Measurements from ENCODE around the gene SLC10A6. TPM values are rescaled to one million over a fixed set of nuclear protein-coding genes. Genes with fewer than 3 reads are reported as not detected.

Gene SLC10A6
- total and polyA plus RNA-seq, 9 of the 15 experiments (the other 6 are each of a cell fraction or from before 2014, with no cell fraction given), result not detected

GRCh38 chr4:86872135-86872534 is 23.0 kb upstream of the SLC10A6 start (continued):
- no peak for TF ChIP-seq ZFP91 (CRISPR knock-in tag; IDR thresholded peaks at IDR 0.05)
- no peak for TF ChIP-seq BRF1 (IDR thresholded peaks at IDR 0.05; ENCODE audit: borderline replicate concordance, extremely low read depth, insufficient read length)
- TF ChIP-seq JUND (IDR thresholded peaks at IDR 0.05; ENCODE audit: borderline replicate concordance, low read depth, low read length), result no peak
- no peak for TF ChIP-seq JUND (tag; IDR thresholded peaks at IDR 0.05; ENCODE audit: borderline replicate concordance, low read depth, low read length)
- no peak for TF ChIP-seq NFE2L1 (tag; IDR thresholded peaks at IDR 0.05; ENCODE audit: borderline replicate concordance, low read depth)
- no peak for TF ChIP-seq SUPT5H (IDR thresholded peaks at IDR 0.05)
- TF ChIP-seq C11orf30 (IDR thresholded peaks at IDR 0.05; ENCODE audit: low read depth), result no peak

GRCh38 chr4:86870442-86871069 is 21.4 kb upstream of the SLC10A6 start:
- Histone ChIP-seq H3K79me2 (ENCODE audit: control insufficient read depth, insufficient read depth, low read length) (no peaks in the 10 kb centered on the region), H3K27ac (ENCODE audit: extremely low read depth, low read depth, low read length) (no peak overlapping the region), H3K4me1 (replicated peaks in 1 of 2; ENCODE audit: control insufficient read depth in 2 of 2, insufficient read depth in 2 of 2, low read length in 2 of 2) (no peaks in the 10 kb centered on the region), H2AFZ (ENCODE audit: low read depth, low read length) (no peak overlapping the region), H3K4me3 (no peak overlapping the region), H3K27me3 (ENCODE audit: control insufficient read depth in 2 of 2, insufficient read depth in 2 of 2, low read length in 2 of 2) (peaks cover 3 to 6% of the 10 kb centered on the region in 2 experiments; a peak in 2 of 5 replicates), H3K9me3 (replicated peaks; ENCODE audit: control insufficient read depth, insufficient read depth, low read depth, low read length) (no peaks in the 10 kb centered on the region), H3K4me2 (ENCODE audit: insufficient read depth, low read length) (no peak overlapping the region), H4K20me1 (replicated peaks; ENCODE audit: control insufficient read depth, insufficient read depth, low read length) (no peaks in the 10 kb centered on the region), H3K9ac (ENCODE audit: insufficient read depth in 1 of 2, low read depth in 2 of 2, low read length in 2 of 2) (no peak overlapping the region), H3K36me3 (ENCODE audit: control insufficient read depth, insufficient read depth, low read length) (no peaks in the 10 kb centered on the region), H3K9me1 (ENCODE audit: control insufficient read depth, insufficient read depth, low read length) (no peaks in the 10 kb centered on the region)
- intact Hi-C loops (cut with micrococcal nuclease), result no loop called here
- ChIA-PET CTCF (ENCODE audit: low intra/inter-chr PET ratio) (no interaction called here), POLR2A (no interaction called here)
- WGBS (ENCODE audit: insufficient coverage, low coverage, missing lambda C conversion rate), result 1% methylated on average over 9 of the region's 9 CpGs
- no peak for FAIRE-seq
- BruUV-seq (replicated peaks), result no TSS peak
- no peak for ATAC-seq
- DNase-seq (ENCODE audit: extremely low read depth in 1 of 4, low spot score in 3 of 4), result no peak
- in situ Hi-C loops (cut with MboI), result no loop called here
- no peak for TF ChIP-seq ETV1 (tag; conservative IDR thresholded peaks at IDR 0.05; ENCODE audit: low read depth)
- no peak for TF ChIP-seq RAD51 (IDR thresholded peaks at IDR 0.05; ENCODE audit: borderline replicate concordance, low read depth)
- TF ChIP-seq ARID1B (IDR thresholded peaks at IDR 0.05), result no peak
- TF ChIP-seq POU5F1 (IDR thresholded peaks at IDR 0.05; ENCODE audit: borderline replicate concordance, low read depth, low read length, partially characterized antibody), result no peak
- no peak for TF ChIP-seq KAT8 (IDR thresholded peaks at IDR 0.05; ENCODE audit: low read depth)
- no peak for TF ChIP-seq CCAR2 (IDR thresholded peaks at IDR 0.05; ENCODE audit: low read depth, low read length)
- TF ChIP-seq BDP1 (IDR thresholded peaks at IDR 0.05; ENCODE audit: insufficient read depth, insufficient read length), result no peak
- TF ChIP-seq MCM7 (IDR thresholded peaks at IDR 0.05), result no peak
- TF ChIP-seq ZNF23 (CRISPR knock-in tag; IDR thresholded peaks at IDR 0.05), result no peak
- TF ChIP-seq FOXP4 (CRISPR knock-in tag; IDR thresholded peaks at IDR 0.05; ENCODE audit: borderline replicate concordance), result no peak
- no peak for TF ChIP-seq ZKSCAN8 (CRISPR knock-in tag; IDR thresholded peaks at IDR 0.05)
- no peak for TF ChIP-seq SMC3 (conservative IDR thresholded peaks at IDR 0.05; ENCODE audit: insufficient read depth, low read depth, low read length)
- TF ChIP-seq CHD4 (IDR thresholded peaks at IDR 0.05; ENCODE audit: insufficient read depth, insufficient replicate concordance, low read depth, low read length, poor library complexity, severe bottlenecking), result no peak
